Fibroblast of skin of abdomen (primary cell): Measurements from ENCODE around the gene MRTFB.
"Not testable (repeated sequence)": the region's sequence is repeated elsewhere in the genome, so short reads cannot be mapped to it uniquely, and the experiment has no call there.

Experiments used
- DNase-seq: peaks from one replicate; pipeline ENCODE4 v3.0.0-alpha.2; 2013

Gene MRTFB

DNA sequence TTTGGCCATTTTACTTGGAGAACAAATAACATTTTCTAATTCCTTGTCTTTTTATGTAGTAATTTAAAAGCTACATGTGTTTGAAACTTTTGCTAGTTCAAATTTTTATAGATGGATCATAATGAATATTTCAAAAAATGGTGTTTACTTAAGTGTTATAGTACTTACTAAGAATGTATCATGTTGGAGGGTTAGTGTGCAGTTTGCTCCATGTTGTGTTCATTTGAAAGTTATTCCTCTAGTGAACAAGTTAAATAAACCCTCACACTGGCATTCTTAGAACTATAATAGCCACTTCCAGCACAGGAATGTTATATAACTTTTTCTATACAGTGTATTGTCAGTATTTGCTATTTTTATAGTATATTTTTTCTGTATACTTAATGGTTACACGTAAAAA lies 62.8 kb downstream of the MRTFB start:
- DNase-seq: no peak

DNA sequence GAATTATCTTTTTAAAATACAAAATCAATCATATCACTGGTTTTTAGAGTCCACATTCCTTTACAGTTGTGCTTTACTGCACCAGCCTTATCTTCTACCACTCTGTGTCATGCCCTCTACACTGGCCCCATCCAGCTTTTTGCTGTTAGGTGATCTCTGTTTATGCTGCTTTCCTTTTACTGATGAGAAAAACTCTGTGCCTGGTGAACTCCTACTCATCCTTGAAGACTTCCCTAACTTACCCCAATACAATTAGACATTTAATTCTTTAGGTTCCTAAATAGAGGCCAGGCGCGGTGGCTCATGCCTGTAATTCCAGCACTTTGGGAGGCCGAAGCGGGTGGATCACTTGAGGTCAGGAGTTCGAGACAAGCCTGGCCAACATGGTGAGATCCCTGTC lies 64.6 kb downstream of the MRTFB start:
- no peak for DNase-seq

DNA sequence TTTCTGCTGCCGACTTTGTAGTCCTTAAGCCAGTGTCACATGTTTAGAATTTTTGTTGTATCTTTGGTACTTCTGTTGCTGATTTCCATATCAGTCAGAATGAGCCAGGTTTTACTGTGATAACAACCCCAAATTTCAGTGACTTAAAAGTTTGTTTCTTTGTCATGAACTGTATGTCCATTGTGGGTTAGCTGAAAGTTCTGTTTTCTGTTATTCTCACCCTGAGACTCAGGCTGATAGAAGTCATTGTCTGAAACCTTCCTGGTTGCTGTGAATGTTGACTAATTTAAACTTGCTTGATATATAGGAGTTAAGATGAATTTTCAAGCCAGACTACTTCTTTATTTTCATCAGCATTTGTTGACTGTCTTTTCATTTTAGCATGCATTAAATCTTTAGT lies 68.8 kb downstream of the MRTFB start:
- no peak for DNase-seq

DNA sequence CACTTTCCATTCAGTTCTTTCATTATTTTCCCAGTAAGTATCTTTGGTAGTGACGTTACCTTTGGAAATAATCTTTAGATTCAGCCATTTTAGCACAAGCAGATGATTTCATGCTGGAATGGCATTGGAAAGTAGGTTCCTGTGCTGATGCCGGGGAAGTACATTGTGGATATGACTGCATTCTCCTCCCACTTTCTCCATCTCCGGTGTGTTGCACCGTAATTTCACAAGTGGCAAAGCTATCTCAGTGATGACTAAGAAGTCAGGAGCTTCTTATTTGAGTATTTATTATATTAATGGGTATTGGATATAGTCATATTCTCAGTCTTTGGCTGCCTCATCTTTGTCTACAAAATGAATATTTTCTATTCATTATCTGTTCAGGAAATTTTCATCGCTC lies 69.8 kb downstream of the MRTFB start:
- DNase-seq: peak; percentile 6

DNA sequence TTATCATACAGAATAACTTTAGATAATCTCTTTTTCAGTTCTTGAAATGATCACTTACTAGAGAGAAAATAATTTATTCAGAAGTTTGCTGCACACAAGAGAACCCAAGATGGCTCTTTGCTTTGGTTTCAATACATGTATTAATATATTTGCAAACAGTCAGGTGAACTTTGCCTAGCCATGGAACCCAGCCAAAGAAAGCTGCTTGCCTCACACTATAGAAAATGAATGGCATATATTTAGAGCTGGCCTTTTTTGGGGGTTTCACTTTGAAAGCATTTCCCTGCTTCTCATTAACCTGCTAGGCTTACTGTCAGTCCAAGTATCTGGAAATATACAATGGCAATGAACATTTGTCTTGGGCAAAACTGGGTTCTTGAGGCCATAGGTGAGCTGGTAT lies 75.3 kb downstream of the MRTFB start:
- DNase-seq: no peak

DNA sequence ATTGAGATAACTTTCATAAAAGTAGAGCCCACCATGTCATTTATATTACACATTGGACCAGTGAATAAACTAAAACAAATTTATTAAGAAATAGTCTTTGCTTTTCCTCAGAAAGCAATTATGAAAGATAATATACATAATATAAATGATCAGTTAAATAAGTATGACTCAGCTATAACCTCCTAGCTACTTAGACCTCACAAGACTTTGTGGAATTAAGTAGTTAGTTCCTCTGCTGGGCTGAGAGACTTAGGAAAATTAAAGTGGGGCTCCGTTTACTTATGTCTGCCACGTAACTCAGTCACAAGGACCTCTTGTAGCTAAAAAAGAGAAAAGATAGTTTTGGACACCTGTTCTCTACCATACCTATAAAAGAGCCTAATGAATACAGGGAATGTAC lies 76.9 kb downstream of the MRTFB start:
- no peak for DNase-seq

DNA sequence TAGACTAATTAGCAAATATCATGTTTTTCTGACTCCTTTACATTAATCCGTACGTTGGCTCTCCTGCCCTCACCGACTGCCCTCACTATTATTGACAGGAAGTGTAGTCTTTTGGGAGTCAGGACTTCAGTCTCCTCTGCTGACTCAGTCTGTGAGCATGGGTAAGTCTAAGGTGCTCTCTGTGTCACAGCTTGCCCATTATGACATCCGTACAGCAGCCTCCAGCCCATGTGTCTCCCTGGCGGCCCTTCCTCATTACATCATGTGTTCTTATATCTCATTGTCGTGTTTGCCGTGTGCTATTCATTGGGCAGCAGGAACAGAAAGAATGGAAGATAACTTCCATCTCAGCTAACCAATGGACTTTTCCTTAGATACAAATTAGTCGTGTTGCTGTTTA lies 77.5 kb downstream of the MRTFB start:
- peak; percentile 10 for DNase-seq

DNA sequence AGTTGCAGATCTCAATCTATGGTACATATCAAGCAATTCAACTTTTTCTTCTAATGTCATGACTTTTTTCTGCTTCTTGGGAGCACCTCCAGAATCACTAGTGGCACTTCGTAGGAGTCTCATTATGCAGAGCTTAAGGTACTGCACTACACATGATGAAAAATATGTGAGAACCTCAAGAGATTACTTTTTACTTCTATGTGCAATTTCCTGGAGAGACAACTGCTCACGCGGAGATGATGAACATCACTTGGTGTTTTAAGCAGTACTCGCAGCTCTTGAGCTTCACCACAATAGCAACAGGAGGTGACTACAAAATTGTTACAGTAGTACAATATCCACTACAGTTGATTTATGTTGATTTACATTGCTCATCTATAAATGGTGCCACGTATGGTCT lies 79.7 kb downstream of the MRTFB start:
- DNase-seq: no peak

DNA sequence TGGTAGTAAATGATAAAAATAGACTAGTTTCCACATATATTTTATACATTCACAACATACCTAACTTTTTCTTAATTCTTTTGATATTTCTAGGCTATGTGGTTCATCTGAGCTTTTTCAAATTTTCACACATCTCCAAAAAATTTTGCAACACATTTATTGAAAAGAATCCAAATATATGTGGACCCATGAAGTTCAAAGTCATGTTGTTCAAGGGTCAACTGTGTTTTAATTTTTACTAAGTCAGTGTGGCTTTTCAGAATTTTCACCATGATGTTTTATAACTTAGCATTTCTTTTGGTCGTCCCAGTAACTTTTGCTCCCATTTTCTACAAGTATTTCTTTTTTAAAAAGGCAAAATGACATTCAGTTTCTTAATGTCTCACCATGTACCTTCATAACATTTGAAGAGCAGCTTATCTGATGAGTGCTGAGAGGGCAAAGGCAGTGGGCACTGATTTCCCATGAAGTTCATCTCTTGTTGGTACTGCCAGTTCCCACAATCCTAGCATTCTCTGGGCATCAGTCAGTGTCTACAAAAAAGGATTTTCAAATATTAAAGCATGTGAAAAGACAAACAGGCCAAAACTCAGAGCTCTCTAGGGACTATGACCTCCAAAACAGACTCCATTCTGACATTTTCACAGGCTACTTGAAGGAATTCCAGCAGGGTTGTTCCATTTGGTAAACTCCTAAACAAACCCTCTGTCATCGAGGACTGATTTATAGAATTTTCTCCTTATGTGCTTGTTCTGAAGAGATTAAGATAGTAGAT lies 80.3 kb downstream of the MRTFB start:
- peak; percentile 17 for DNase-seq

DNA sequence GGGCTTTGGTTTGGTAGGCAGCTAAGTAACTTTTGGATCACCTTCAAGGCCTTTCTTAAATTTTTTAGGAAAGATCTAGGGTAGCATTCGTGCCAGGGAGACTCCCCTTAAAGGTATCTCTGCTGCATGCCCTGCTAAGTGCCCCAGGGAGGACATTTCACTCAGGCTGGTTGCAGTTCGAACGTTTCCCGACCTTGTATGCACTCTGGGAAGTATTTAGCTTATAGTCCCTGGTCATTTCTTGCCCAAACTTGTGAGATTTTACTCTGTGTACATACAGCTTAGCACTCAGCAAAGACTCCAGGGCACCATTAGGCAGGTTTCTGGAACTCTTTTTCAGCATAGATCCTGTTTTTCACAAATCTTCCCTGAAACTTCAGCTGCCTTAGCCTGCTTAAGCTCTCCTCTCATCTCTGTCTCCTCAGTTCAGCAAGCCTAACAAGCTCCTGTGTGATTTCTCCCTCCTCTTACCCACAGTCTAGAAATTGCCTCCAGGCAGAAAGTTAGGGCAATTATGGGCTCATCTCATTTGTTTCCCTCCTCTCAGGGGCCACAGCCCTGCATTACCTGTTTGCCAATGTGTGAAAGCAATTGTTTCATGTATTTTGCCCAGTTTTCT lies 84.6 kb downstream of the MRTFB start:
- DNase-seq: no peak

DNA sequence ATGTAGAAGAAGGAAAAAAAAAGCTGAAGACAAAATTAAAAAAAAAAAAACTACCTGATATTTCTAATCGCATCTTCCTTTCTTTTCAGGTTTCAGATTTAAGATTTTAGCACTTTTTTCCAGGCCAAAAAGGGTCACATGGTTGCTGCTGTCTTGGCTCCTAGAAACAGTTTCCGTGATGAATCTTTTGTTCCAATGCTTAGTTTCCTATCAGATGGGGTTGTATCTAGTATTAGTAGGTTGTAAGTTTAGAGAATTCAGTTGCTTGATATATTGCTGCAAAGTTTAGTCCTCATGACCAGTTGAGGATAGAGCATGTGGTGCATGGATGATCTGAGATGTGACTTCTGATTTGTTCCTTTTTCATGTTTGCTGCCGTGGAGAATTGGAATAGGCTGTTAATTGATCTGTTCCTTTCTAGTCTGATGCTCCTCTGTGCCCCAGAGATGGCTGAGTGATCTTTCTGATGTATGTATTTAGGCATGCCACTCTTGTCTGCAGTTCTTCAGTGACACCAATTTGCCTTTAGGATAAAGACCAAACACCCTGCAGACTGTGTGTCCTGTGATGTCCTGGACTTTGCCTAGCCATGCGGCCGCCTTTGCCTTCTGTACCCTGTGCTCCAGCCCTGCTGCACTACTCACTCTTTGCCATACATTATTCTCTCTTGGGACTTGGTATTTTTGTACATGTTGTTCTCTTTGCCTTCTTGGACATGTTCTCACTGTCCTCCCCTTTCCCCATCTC lies 94.0 kb downstream of the MRTFB start:
- DNase-seq: no peak

DNA sequence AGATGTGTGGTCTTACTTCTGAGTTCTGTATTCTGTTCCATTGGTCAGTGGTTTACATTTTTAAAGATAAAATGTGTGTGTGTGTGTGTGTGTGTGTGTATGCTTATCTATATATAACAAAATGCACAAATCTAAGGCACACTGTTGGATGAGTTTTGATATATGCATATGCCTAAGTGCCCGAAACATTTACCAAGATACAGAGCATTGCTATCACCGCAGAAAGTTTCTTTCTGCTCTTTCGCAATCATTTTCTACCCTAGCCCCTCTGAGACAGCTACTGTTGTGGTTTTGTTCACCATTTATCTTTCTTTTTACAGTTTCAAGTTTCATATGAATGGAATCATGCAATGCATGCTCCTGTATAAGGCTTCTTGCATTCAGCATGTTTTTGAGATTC lies 97.0 kb downstream of the MRTFB start:
- DNase-seq: peak; percentile 36

DNA sequence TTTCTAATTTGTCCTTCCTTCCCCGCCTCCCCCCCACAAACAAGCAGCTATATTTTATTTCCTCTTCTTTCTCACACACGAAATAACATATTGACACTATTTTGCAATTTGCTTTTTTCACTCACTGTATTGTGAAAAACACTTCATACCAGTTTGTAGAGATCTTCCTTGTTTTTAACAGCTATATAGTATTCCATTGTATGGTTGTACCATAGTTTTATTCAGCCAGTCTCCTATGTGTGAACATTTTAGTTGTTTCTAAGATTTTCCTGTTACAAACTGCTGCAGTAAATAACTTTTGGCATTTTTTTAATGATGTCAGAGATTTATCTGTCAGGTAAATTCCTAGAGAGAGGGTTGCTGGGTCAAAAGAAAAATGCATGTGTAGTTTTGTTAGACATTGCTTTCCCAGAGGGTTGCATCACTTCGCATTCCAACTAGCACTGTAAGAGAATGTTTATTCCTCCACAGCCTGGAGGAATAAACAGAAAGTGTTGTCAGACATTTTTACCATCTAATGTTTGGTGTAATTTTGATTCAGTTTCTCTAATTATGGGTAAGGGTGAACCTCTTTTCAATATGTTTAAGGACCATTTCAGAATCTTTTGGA lies 101.2 kb downstream of the MRTFB start:
- DNase-seq: peak; percentile 18

DNA sequence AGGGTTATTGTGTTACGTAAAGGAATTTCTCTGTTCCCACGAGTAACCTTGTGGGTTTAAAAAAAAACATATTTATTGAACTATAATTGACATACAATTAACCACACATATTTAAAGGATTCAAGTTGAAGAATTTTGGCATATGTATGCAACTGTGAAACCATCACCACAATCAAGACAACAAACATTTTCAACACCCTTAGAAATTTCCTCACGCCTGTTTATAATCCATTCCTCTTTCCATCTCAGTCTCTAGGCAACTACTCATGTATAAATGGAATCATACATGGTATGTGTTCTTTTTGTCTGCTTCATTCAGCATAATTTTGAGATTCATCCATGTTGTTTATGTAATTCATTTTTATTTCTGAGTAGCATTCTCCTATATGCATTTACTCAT lies 104.0 kb downstream of the MRTFB start:
- DNase-seq: peak; percentile 12

DNA sequence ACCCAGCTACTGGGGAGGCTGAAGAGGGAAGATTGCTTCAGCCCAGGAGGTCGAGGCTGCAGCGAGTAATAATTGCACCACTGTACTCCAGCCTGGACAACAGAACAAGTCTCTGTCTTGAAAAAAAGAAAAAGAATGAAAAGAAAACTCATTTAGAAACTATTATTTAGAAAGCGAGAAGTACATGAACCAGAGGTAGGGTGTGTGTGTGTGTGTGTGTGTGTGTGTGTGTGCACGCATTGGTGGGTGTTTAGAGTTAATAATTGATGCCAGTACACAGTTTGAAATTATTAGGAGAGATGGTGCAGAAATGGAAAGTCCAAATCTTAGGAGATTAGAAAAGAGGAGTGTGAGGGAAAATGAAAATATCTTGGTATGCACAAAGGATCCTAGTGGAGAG lies 106.6 kb downstream of the MRTFB start:
- no peak for DNase-seq

DNA sequence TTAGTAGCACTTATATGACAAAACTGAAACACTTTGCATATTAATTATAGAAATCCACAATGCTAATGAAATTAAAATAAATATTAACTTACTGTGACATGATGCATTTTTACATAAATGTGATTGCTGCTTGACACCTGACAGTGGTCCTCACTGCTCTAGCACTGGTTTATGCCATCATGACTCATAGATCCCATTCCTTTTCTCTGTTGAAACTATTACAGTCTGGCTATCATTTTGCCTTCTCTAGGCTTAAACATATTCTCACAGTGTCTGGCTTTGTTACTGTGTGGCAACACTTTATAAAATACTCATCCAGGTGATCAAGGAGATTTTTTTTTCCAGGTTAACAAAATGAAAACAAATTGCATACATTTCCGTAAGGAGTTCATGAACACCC lies 108.0 kb downstream of the MRTFB start:
- DNase-seq: peak; percentile 8

DNA sequence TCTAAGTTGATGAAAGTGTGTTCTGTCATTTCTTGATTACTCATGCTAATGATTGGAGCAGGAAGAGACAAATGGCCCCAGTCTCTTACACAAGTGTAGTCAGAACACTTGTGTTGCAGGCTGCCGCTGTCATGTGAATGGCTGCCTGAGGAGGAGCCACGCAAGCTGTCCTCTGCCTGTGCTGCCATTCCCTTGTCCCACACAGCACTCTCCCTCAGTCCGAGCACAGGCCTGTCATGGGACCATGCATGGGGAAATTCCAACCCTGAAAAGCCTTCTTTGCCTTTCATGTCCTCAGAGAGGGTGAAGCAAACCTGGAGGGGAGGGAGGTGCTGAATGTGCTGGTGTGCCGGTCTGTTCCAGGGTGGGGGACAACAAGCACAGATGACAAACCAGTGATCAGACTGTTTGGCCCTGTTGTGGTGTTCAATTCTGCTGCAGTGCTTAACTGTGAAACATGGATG lies 109.4 kb downstream of the MRTFB start:
- peak; percentile 9 for DNase-seq

DNA sequence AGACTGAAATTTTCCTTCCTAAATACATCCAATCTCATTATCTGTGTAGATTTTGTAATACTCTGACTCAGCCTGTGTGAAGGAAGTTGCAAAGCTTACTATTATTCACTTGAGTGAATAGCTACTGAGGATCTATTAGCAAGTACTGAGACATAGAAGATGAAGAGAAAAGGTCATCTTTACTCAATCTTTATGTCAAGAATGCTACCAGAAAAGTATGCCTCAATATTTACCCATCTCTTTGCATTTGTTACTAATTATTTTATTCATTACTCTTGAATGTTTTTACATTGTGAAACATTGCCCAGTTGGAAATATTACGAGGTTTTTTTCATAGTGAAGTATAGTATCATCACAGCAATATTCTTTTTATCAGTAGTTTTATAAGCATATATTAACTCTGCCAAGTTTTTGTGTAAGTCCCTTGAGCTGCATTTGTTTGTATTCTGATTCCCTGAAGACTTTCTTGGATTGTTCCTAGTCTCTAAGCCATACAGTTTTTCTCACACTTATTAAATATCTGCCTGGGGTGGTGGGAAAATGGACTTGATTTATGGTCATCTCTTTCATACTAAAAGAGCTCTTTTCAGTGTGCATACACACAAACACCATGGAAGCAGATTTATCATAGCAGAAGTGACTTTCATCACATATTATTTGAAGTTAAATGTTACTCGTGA lies 110.4 kb downstream of the MRTFB start:
- peak; percentile 84 for DNase-seq

DNA sequence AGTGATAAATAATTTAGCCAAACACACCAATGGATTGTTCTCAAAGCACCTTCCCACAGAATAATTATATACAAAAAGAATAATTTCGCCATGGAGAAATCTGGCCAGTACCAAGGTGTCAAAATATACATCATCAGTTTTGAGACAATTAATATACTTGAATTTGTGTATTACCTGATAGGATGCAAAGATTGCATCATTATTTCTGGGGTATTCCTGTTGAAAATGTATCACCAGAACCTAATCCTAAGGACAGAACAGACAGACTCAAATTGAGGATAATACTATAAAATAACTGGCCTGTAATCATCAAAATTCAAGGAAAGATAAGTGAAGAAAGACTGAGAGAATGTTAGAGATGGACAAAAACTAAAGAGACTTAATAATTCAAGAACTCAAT lies 111.9 kb downstream of the MRTFB start:
- no peak for DNase-seq

DNA sequence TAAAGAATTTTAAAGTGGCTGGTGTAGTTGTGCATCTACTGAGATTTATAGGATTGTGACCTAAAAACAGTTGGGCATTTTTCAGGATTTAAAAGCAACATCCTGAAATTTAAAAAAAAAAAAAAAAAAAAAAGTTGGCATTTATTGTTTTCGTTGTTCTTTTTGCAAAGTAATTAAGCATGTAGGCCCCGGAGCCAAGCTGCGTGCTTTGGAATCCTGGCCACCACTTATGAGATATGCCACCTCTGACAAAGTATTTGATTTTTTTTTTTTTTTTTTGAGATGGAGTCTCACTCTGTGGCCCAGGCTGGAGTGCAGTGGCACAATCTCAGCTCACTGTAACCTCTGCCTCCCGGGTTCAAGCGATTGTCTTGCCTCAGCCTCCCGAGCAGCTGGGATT lies 112.8 kb downstream of the MRTFB start:
- DNase-seq: not testable (repeated sequence)

DNA sequence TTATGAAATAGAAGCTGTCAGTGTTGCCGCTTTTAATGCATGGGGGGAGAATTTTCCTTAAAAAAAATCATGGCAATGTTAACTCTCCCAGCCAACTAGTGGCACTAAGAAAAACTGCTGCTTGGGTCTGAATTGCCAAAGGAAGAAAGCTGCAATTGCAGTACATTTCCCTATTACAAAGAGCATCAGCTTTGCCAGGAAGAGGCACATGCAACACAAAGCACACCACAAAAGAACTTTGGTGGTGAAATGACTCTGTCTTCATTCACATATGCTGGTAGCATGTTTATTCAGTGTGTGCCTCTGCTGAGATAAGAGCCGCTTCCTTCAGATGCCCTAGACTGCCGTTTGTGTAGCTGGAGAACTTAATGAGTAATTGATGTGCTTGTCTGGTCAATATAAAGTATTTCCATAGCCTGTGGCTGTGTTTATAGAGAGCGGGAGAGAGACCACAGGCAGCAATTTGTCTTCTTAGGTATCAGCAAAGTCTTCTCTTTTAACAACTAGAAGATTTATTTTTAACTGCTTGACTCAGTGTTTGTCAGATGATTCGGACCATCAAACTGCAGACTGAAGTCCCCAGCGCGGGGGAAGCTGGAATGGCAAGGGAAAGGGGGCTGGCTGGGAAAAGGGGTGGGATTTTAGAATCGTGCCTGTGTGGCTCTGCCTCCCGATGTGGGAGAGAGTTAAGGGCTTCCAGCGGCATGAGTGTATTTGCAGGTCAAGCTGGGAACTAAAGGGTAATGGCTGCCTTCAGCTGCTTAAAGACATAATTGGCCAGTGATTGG lies 115.1 kb downstream of the MRTFB start:
- peak; percentile 86 for DNase-seq

DNA sequence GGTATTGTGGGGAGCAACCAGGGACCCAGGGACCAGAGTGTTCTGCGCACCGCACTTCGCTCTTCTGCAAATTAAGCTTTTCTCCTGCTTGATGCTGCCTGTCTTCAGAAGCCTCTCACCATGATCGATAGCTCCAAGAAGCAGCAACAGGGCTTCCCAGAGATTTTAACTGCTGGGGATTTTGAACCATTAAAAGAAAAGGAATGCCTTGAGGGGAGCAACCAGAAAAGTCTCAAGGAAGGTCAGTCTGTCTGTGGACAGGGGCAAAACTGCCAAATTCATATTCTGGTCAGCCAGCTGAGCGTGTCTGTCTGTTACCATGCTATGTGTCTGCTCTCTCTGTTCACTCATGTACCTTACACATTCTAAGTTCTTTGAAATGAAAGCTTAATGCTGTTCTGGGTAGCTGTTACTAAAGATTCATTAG lies 115.7 kb downstream of the MRTFB start:
- no peak for DNase-seq
